H1 (cell line): ENCODE measurements around the gene PDK3. TPM values are rescaled to one million over a fixed set of nuclear protein-coding genes. Genes with fewer than 3 reads are reported as not detected.

Experiments used
- CTCF ChIA-PET: fragments of 300-600 bp; sonication (Branson Sonifier 250); formaldehyde crosslinking; loops from one replicate; lab custom pipeline; 2021; ENCODE audit not compliant: partially characterized antibody; lab: Charles Lee
- POLR2A ChIA-PET: fragments of 300-600 bp; sonication (Branson Sonifier 250); formaldehyde crosslinking; loops from one replicate; lab custom pipeline; 2021; ENCODE audit warnings: inconsistent platforms; ENCODE audit not compliant: partially characterized antibody; lab: Charles Lee
- DNase-seq, 2 experiments: peaks; one replicate each; pipeline versions ENCODE4 v3.0.0 to v3.0.0-alpha.2; 2010 to 2022; ENCODE audit warnings: low spot score in 2 of 2, low read depth in 1 of 2, mixed read lengths in 1 of 2
- FAIRE-seq: peaks from 2 replicates; lab custom pipeline; 2011; peaks lifted over from hg19 to GRCh38; lab: Jason Lieb, UNC
- H2AFZ ChIP-seq: 2 replicates; pipeline ENCODE4 v1.8.1; 2012; ENCODE audit warnings: low read length, inconsistent platforms
- H2AK5ac ChIP-seq: 2 replicates; pipeline ENCODE4 v1.6.1; 2013; ENCODE audit warnings: low read depth, low read length
- H2BK120ac ChIP-seq: replicated peaks from 2 replicates; pipeline ENCODE3; 2013; ENCODE audit warnings: low read depth, low read length, inconsistent platforms
- H2BK12ac ChIP-seq: 2 replicates; pipeline ENCODE4 v1.6.1; 2013; ENCODE audit warnings: low read depth, low read length
- H2BK15ac ChIP-seq: 2 replicates; pipeline ENCODE4 v1.6.1; 2013; ENCODE audit warnings: low read length
- H2BK20ac ChIP-seq: 2 replicates; pipeline ENCODE4 v1.6.1; 2013; ENCODE audit warnings: low read length
- H2BK5ac ChIP-seq: 2 replicates; pipeline ENCODE4 v1.6.1; 2013; ENCODE audit warnings: low read depth, low read length
- H3K14ac ChIP-seq: 2 replicates; pipeline ENCODE4 v1.6.1; 2013; ENCODE audit warnings: inconsistent platforms; ENCODE audit not compliant: insufficient read length
- H3K18ac ChIP-seq: 2 replicates; pipeline ENCODE4 v1.6.1; 2013; ENCODE audit warnings: low read length; ENCODE audit errors: extremely low read depth
- H3K23ac ChIP-seq: 2 replicates; pipeline ENCODE4 v1.6.1; 2013; ENCODE audit warnings: inconsistent platforms; ENCODE audit not compliant: insufficient read length
- H3K23me2 ChIP-seq: 2 replicates; pipeline ENCODE4 v1.6.1; 2013; ENCODE audit warnings: low read depth, low read length
- H3K27ac ChIP-seq: 2 replicates; pipeline ENCODE4 v1.6.1; 2011; ENCODE audit warnings: low read depth, low read length, inconsistent platforms
- H3K27me3 ChIP-seq, 4 experiments: replicated peaks in 1 of 4; 1 replicate in 1 of 4; 2 replicates in 3 of 4; pipeline versions ENCODE4 v1.6.1 to v1.8.1; 2011 to 2013; ENCODE audit warnings: low read length in 3 of 4, mild to moderate bottlenecking in 3 of 4, inconsistent platforms in 2 of 4, mixed read lengths in 2 of 4, moderate library complexity in 1 of 4; ENCODE audit not compliant: control insufficient read depth in 3 of 4, insufficient read depth in 3 of 4; ENCODE audit errors: extremely low read depth in 1 of 4
- H3K36me3 ChIP-seq, 4 experiments: 2 replicates each; pipeline versions ENCODE4 v1.6.1 to v1.8.1; 2011 to 2013; ENCODE audit warnings: mild to moderate bottlenecking in 4 of 4, low read length in 3 of 4, moderate library complexity in 2 of 4, control low read depth in 1 of 4, inconsistent platforms in 1 of 4; ENCODE audit not compliant: insufficient read depth in 4 of 4, control insufficient read depth in 2 of 4
- H3K4ac ChIP-seq: replicated peaks from 2 replicates; pipeline ENCODE3; 2013; ENCODE audit warnings: low read length, low read depth, mixed read lengths, inconsistent platforms; ENCODE audit not compliant: insufficient read length
- H3K4me1 ChIP-seq, 4 experiments: replicated peaks in 1 of 4; 1 replicate in 1 of 4; 2 replicates in 3 of 4; pipeline versions ENCODE4 v1.6.1 to v1.8.1; 2011 to 2013; ENCODE audit warnings: low read length in 3 of 4, inconsistent platforms in 2 of 4, mixed read lengths in 1 of 4; ENCODE audit not compliant: insufficient read depth in 4 of 4, control insufficient read depth in 3 of 4
- H3K4me2 ChIP-seq, 2 experiments: 2 replicates each; pipeline versions ENCODE4 v1.6.1 to v1.8.1; 2011 to 2013; ENCODE audit warnings: low read depth in 2 of 2, low read length in 2 of 2, control low read depth in 1 of 2, inconsistent platforms in 1 of 2, mild to moderate bottlenecking in 1 of 2; ENCODE audit not compliant: insufficient read depth in 1 of 2
- H3K4me3 ChIP-seq, 4 experiments: fragments of 200-600, 300-600 bp in 1 of 4; sonication (generic), shearing (Covaris generic), sonication (Bioruptor Twin) in 1 of 4; 2 replicates each; pipeline versions ENCODE4 v1.5.1 to v1.8.1; 2011 to 2016; ENCODE audit warnings: low read length in 4 of 4, low read depth in 3 of 4, control low read depth in 2 of 4, inconsistent platforms in 2 of 4, mild to moderate bottlenecking in 2 of 4, mixed read lengths in 1 of 4, moderate library complexity in 1 of 4; ENCODE audit not compliant: insufficient read depth in 2 of 4; ENCODE audit errors: extremely low read depth in 1 of 4
- H3K56ac ChIP-seq: replicated peaks from 2 replicates; pipeline ENCODE3; 2013; ENCODE audit warnings: low read depth, mild to moderate bottlenecking, mixed read lengths, low read length, inconsistent platforms; ENCODE audit not compliant: insufficient read length
- H3K79me1 ChIP-seq: 2 replicates; pipeline ENCODE4 v1.6.1; 2013; ENCODE audit warnings: low read depth, low read length, control low read depth
- H3K79me2 ChIP-seq, 2 experiments: 2 replicates each; pipeline versions ENCODE4 v1.6.1 to v1.8.1; 2012 to 2013; ENCODE audit warnings: low read length in 2 of 2, mild to moderate bottlenecking in 2 of 2, inconsistent platforms in 1 of 2; ENCODE audit not compliant: insufficient read depth in 2 of 2, control insufficient read depth in 1 of 2
- H3K9ac ChIP-seq, 4 experiments: replicated peaks in 1 of 4; 1 replicate in 1 of 4; 2 replicates in 3 of 4; pipeline versions ENCODE4 v1.6.1 to v1.8.1; 2011 to 2013; ENCODE audit warnings: low read depth in 3 of 4, low read length in 3 of 4, control low read depth in 2 of 4, mild to moderate bottlenecking in 2 of 4, moderate library complexity in 2 of 4, inconsistent platforms in 1 of 4; ENCODE audit errors: extremely low read depth in 1 of 4
- H3K9me3 ChIP-seq, 2 experiments: 2 replicates each; pipeline versions ENCODE4 v1.6.1 to v1.8.1; 2012 to 2013; ENCODE audit warnings: mild to moderate bottlenecking in 2 of 2, moderate library complexity in 2 of 2, control low read depth in 1 of 2, inconsistent platforms in 1 of 2, low read depth in 1 of 2, low read length in 1 of 2, mixed read lengths in 1 of 2; ENCODE audit not compliant: insufficient read depth in 2 of 2
- H4K20me1 ChIP-seq, 2 experiments: replicated peaks in 1 of 2; 2 replicates each; pipeline versions ENCODE3 to v1.8.1; 2011 to 2013; ENCODE audit warnings: inconsistent platforms in 2 of 2, low read length in 2 of 2, mild to moderate bottlenecking in 1 of 2; ENCODE audit not compliant: insufficient read depth in 2 of 2, control insufficient read depth in 1 of 2
- H4K5ac ChIP-seq: 2 replicates; pipeline ENCODE4 v1.6.1; 2013; ENCODE audit warnings: low read length, low read depth, mixed read lengths, inconsistent platforms; ENCODE audit not compliant: insufficient read length
- H4K8ac ChIP-seq: 2 replicates; pipeline ENCODE4 v1.8.0; 2013; ENCODE audit warnings: mild to moderate bottlenecking, moderate library complexity, low read length, inconsistent platforms; ENCODE audit not compliant: insufficient read depth; ENCODE audit errors: extremely low read depth
- H4K91ac ChIP-seq: replicated peaks from 2 replicates; pipeline ENCODE3; 2013; ENCODE audit warnings: low read length, mixed read lengths, inconsistent platforms; ENCODE audit not compliant: insufficient read length
- RAD21 ChIP-seq, 2 experiments: IDR thresholded peaks in 1 of 2; conservative IDR thresholded peaks in 1 of 2; 2 replicates each; pipeline ENCODE4 v1.6.1; 2011; ENCODE audit warnings: low read depth in 2 of 2, low read length in 2 of 2, improper control_type of control experiment in 1 of 2, inconsistent platforms in 1 of 2, mild to moderate bottlenecking in 1 of 2, moderate library complexity in 1 of 2
- WGBS, 2 experiments: shearing (Covaris generic) in 1 of 2; methylation state at CpG; one replicate each; pipeline versions ENCODE4 v1.1.6 to v1.1.7; 2013 to 2015; ENCODE audit warnings: low lambda C conversion rate in 2 of 2, mixed read lengths in 2 of 2, inconsistent platforms in 1 of 2, low coverage in 1 of 2, missing lambda C conversion rate in 1 of 2; ENCODE audit not compliant: insufficient replicate concordance in 2 of 2, insufficient coverage in 1 of 2, insufficient read length in 1 of 2; ENCODE audit errors: extremely low coverage in 1 of 2, missing lambda C conversion rate in 1 of 2; 5-methylcytosine and 5-hydroxymethylcytosine counted together
- polyA plus RNA-seq, 7 experiments: library from polyadenylated mRNA; depleted of rRNA in 3 of 7; stranded (reverse) in 5 of 7; unstranded in 2 of 7; fragments of >200 nt in 5 of 7; fragments of 200-250 nt in 2 of 7; gene quantifications; 1 replicate in 5 of 7; 2 replicates in 1 of 7; 4 replicates in 1 of 7; pipeline versions ENCODE4 v1.2.1 to v1.2.3, GENCODE V29; 2011 to 2013; ENCODE audit warnings: missing spikeins in 2 of 7, mixed read lengths in 2 of 7
- total RNA-seq: library from RNA; stranded (reverse); fragmentation: NEBNext Ultra II Directional; extraction: Animal tissue kit (Norgen Biotek cat#: 25700); gene quantifications from 2 replicates; pipeline ENCODE4 v1.2.1, GENCODE V29; 2021
- TF ChIP-seq, protein P1 (sequence below), 3 experiments: IDR thresholded peaks; 1 replicate in 2 of 3; 2 replicates in 1 of 3; pipeline versions ENCODE4 v1.5.1 to v1.6.1; 2011; ENCODE audit warnings: low read length in 3 of 3, mild to moderate bottlenecking in 3 of 3, inconsistent platforms in 2 of 3, low read depth in 1 of 3, moderate library complexity in 1 of 3; ENCODE audit not compliant: insufficient read depth in 1 of 3; ENCODE audit errors: control extremely low read depth in 1 of 3
- TF ChIP-seq, protein P2 (sequence below): IDR thresholded peaks from 2 replicates; pipeline ENCODE4 v1.6.1; 2011; ENCODE audit warnings: low read length, improper control_type of control experiment

The PDK3 gene
- total and polyA plus RNA-seq, 2 of the 8 experiments (the other 6 are each of a cell fraction or from before 2014, with no cell fraction given) = 22.5 to 25.5 TPM

- DNase-seq = no peak
- no peak overlapping the region for H3K27ac ChIP-seq
- CTCF ChIA-PET = interaction anchor here (0.9 to 1.2 kb wide), 3 partner anchors 42 to 234 kb away, joined by 3 to 4 read pairs (median 3); no protein-coding TSS in a partner anchor
- no peak overlapping the region for H3K23ac ChIP-seq
- H2BK120ac ChIP-seq = no peak overlapping the region
- H3K23me2 ChIP-seq = no peaks in the 10 kb centered on the region
- no peak overlapping the region for H3K56ac ChIP-seq
- H2BK20ac ChIP-seq = no peak overlapping the region
- no peaks in the 10 kb centered on the region; a peak in 2 of 8 replicates for H3K36me3 ChIP-seq
- no peaks in the 10 kb centered on the region for H3K79me1 ChIP-seq
- no peak overlapping the region for H3K18ac ChIP-seq
- no peak overlapping the region for H3K4ac ChIP-seq
- H2BK15ac ChIP-seq = no peak overlapping the region
- POLR2A ChIA-PET = interaction anchor here (1.1 kb wide), 1 partner anchor 24 kb away, joined by 3 read pairs; no protein-coding TSS in a partner anchor
- H4K20me1 ChIP-seq = no peaks in the 10 kb centered on the region
- no peak overlapping the region for H4K8ac ChIP-seq
- no peaks in the 10 kb centered on the region for H3K4me1 ChIP-seq
- no peak overlapping the region for H2BK5ac ChIP-seq
- peak; percentile 65 to 70 for TF ChIP-seq RAD21 (IDR thresholded peaks at IDR 0.05 in 1 of 2, conservative IDR thresholded peaks at IDR 0.05 in 1 of 2; ENCODE audit: low read depth in 2 of 2, low read length in 2 of 2)
- TF ChIP-seq, protein P1, sequence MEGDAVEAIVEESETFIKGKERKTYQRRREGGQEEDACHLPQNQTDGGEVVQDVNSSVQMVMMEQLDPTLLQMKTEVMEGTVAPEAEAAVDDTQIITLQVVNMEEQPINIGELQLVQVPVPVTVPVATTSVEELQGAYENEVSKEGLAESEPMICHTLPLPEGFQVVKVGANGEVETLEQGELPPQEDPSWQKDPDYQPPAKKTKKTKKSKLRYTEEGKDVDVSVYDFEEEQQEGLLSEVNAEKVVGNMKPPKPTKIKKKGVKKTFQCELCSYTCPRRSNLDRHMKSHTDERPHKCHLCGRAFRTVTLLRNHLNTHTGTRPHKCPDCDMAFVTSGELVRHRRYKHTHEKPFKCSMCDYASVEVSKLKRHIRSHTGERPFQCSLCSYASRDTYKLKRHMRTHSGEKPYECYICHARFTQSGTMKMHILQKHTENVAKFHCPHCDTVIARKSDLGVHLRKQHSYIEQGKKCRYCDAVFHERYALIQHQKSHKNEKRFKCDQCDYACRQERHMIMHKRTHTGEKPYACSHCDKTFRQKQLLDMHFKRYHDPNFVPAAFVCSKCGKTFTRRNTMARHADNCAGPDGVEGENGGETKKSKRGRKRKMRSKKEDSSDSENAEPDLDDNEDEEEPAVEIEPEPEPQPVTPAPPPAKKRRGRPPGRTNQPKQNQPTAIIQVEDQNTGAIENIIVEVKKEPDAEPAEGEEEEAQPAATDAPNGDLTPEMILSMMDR (IDR thresholded peaks at IDR 0.05; ENCODE audit: control extremely low read depth in 1 of 3, insufficient read depth in 1 of 3, low read depth in 1 of 3, low read length in 3 of 3) = peak in 2 of 3 experiments; percentile 27 to 49; a peak in 2 of 4 replicates
- TF ChIP-seq, protein P2, sequence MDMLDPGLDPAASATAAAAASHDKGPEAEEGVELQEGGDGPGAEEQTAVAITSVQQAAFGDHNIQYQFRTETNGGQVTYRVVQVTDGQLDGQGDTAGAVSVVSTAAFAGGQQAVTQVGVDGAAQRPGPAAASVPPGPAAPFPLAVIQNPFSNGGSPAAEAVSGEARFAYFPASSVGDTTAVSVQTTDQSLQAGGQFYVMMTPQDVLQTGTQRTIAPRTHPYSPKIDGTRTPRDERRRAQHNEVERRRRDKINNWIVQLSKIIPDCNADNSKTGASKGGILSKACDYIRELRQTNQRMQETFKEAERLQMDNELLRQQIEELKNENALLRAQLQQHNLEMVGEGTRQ = no peak
- no peak overlapping the region for H4K5ac ChIP-seq
- no peak overlapping the region for H4K91ac ChIP-seq
- no peak overlapping the region for H2AK5ac ChIP-seq
- no peak overlapping the region for H3K4me2 ChIP-seq
- no peak overlapping the region for H2BK12ac ChIP-seq
- H3K27me3 ChIP-seq = no peaks in the 10 kb centered on the region
- no peak overlapping the region for H3K9ac ChIP-seq
- 79% methylated on average over 4 of the region's 4 CpGs; no CpG with 5 or more reads in 1 of the 2 experiments for WGBS, 2 experiments
- H3K79me2 ChIP-seq = no peaks in the 10 kb centered on the region
- no peaks in the 10 kb centered on the region for H3K9me3 ChIP-seq
- peak; percentile 74 for FAIRE-seq
- no peak overlapping the region for H2AFZ ChIP-seq
- no peak overlapping the region for H3K14ac ChIP-seq
- no peak overlapping the region for H3K4me3 ChIP-seq
Measured at GRCh38 chrX:24515447-24515846, 50.4 kb downstream of the PDK3 start.
